DMS79 (cell line): Measurements from ENCODE around the gene ZSWIM3.

Experiments
- DNase-seq: peaks from one replicate; lab custom pipeline; 2025; lab: John Stamatoyannopoulos, UW

Gene ZSWIM3

DNA sequence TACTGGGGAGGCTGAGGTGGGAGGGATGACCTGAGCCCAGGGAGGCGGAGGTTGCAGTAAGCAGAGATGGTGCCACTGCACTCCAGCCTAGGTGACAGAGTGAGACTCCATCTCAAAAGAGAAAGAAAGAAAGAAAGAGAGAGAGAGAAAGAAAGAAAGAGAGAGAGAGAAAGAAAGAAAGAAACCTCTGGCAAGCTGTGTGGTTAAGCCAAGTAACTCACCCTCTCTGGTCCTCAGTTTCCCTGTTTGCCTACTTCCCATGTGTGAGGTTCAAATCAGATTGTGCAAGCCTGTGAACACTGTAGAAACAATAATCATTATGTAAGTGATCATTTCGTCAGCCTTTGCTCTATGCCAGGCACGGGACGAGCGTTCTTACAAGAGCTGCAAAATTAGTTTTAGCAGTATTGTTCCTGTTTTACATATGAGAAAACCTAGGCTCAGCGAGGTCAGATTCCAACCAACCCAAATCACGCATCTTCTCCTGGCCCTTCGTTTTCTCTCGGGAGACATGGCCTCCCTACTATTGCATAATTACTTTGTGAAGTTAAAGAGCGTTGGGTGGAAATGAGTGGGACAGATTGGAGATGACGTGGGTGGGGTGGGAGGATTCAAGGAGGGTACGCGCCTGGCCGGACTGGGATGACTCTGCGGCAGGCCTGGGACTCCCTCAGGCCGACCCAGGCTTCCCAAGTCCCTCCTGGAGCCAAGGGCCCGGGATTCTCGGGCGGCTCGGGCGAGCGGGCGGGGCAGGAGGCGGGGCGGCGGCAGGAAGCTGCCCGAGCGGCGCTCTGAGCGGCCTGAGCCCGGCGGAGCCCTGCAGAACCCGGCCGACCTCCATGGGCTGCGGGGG is 24.2 kb upstream of the ZSWIM3 start, which contains the start of gene SNX21:
Gene SNX21, plus strand, starts transcription at position 770 of the 853 bp plus-strand sequence. CDS start 121 bp downstream, outside the sequence.
- no peak for DNase-seq

DNA sequence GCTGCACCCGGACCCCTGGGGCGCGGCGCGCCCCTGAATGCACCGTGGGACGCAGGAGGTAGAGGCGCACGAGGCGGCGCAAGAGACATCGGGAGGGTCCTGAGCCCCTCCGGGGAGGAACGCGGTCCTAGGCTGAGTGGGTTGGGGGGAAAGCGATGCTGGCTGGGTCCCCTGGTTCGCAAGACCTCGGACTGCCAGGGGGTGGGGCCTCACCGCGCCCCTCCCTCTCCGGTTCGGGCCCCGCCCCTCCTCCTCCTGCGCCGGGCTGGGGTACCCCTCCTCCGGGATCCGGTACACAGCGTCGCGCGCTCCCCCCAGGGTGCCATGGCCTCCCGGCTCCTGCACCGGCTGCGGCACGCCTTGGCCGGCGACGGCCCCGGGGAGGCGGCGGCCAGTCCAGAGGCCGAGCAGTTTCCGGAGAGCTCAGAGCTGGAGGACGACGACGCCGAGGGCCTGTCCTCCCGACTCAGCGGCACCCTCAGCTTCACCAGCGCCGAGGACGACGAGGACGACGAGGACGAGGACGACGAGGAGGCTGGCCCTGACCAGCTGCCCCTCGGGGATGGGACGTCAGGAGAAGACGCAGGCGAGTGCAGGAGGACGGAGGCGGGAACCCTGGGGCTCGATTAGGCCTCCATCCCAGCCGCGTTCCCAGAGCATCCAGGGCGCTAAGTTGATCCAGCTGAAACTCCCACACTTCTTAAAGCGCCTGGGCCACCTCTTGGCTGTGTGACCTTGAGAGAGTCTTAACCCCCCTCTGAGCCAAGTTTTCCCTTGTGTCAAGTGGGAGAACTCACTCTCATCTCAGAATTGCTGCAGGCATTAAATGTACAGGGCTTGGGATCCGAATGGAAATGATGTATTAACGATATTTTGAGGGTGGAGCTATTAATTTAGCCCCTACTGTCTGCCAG is 23.3 kb upstream of the ZSWIM3 start:
- no peak for DNase-seq

DNA sequence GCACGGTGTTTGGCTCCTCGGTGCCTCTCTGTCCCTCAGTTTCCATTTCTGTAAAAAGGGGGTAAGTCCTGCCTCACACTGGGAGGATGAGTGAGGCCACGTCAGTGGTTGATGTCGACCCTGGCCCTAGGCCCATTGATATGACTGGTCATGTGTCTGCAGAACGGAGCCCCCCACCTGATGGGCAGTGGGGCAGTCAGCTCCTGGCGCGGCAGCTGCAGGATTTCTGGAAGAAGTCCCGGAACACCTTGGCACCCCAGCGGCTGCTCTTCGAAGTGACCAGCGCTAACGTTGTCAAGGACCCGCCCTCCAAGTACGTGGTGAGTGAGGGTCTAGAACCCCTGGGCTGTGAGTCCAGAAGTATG is 22.6 kb upstream of the ZSWIM3 start:
- no peak for DNase-seq

DNA sequence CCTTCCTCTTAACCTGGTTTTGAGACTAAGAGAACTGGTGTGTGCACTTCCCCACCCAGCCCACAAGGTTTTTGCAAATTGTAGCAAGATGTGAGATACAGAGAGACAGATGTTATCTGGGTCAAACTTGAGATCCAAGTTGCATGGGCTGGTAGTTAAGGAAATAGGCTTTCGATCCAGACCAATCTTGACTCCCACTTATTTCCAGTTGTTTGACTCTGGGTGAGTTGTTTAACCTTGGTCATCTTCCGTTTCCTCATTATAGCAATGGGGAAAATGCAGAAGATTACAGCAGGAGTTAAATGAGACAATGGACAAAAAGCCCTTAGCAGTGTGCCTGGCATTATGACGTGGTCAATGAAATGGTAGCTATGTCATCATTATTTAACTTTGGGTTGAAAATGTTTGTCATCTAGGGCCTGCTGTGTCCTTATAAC is 22.1 kb upstream of the ZSWIM3 start:
- DNase-seq = no peak

DNA sequence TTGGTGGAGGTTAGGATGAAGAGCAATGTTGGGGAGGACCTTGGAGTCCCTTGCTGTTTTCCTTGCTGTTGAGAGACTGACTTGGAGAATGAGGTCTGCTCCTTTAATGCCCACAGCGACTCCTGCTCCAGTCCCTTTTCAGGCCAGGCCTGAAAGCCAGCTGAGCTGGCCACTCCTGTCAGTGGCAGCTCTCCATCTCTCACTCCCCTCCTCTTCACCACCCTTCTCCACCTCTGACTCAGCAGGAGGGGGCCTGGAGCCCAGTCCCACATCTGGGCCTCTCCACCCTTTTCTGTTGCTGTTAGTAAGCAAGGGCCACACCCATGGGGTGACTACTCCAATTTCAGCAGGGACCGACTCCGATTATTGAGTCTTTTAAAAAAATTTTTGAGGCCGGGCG is 21.6 kb upstream of the ZSWIM3 start:
- DNase-seq = no peak

DNA sequence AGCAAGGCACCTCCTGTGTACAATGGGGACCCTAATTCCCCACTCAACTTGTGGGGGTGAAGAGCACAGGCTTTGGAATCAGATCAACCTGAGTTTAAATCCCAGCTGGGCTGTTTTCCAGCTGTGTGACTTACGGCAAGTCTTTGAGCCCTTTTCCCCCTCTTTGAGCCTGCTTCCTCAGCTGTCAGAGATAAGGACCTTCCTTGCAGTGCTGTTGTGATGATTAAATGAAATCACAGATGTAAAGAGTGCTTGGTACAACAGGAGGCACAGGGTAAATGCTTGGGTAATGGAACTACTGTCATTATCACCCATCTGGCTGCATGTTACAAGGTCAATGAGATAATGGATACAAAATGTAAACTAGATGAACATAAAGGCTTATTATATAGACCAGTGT is 20.6 kb upstream of the ZSWIM3 start:
- DNase-seq = no peak

DNA sequence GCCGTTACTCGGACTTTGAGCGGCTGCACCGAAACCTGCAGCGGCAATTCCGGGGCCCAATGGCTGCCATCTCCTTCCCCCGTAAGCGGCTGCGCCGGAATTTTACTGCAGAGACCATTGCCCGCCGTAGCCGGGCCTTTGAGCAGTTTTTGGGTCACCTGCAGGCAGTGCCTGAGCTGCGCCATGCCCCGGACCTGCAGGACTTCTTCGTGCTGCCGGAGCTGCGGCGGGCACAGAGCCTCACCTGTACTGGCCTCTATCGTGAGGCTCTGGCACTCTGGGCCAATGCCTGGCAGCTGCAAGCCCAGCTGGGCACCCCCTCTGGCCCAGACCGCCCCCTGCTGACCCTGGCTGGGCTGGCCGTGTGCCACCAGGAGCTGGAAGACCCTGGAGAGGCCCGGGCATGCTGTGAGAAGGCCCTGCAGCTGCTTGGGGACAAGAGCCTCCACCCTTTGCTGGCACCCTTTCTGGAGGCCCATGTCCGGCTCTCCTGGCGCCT is 16.7 kb upstream of the ZSWIM3 start:
- DNase-seq = no peak

DNA sequence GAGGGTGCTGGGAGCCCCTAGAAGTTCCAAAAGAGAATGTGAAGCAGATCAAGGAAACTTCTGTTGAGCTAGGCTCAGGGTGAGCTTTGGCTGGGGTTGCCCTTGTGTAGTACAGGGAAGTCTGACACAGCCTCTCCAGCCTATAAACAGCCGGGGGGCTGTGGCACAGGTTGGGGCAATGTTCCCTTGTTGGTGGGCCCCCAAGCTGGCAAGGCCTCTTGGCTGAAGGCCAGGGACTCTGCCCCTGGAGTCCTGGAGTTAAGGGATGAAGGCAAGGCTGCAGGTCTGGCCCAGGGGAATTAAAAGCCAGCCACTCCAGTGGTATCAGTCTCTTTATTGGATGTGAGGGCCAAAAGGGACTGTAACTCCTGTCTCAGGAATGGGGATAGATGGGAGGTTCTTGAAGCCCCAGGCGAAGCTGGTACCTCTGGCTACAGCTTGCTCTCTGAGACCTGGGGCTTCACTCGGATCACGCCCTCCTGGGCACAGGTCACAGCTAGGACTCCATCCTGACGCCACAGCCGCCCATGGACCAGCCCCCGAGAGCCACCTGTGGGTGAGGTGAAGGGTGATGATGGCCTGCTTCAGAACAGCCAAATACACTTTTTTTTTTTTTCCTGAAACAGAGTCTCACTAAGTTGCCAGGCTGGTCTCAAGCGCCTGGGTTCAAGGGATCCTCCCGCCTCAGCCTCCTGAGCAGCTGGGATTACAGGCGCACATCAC is 15.8 kb upstream of the ZSWIM3 start:
- DNase-seq = no peak

DNA sequence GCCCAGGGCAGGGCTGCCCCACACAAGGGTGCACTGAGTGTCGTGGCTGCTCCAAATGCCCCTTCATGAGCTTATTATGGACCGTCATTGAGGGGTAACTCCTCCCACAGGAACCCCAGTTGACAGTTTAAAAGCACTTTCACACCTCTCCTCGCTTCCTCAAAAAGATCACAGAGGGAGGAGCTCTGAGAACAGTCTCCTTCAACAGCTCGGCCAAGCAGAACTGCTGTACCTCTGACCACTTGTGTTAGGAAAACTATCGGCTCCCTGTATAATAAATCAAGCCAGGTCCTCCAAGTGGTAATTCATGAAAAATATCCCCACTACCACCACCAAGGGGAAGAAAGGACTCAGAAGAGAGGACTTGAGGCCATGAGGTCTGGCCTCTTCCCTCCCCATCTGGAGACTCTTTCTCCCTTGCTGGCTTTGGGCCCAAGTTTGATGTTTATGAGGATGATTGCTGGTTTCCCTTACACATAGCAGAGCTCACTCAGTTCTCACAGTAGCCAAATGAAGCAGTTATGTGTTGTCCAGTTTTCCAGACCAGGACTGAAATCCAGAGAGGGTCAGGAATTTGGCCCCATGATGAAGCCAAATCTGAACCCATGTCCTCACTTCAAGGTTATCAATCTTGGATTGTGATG is 15.1 kb upstream of the ZSWIM3 start:
- DNase-seq = no peak

DNA sequence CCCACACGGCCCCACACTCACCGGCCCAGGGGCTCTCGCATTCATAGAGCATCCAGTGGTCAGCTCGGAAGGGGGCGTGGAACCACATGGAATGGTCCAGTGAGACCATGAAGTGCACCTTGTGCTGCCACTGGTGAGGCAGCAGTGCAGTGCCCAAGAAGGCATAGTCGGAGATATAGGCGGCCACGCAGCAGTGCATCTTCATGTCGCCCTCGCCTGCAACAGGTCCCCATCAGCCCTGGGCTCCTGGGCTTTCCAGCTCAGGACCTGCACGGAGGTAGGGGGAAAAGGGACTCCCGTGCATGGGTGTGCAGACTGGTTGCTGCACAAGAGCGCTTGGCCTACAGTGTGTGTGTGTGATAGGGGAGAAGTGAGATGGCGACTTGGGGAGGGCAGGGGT is 13.9 kb upstream of the ZSWIM3 start:
- no peak for DNase-seq

DNA sequence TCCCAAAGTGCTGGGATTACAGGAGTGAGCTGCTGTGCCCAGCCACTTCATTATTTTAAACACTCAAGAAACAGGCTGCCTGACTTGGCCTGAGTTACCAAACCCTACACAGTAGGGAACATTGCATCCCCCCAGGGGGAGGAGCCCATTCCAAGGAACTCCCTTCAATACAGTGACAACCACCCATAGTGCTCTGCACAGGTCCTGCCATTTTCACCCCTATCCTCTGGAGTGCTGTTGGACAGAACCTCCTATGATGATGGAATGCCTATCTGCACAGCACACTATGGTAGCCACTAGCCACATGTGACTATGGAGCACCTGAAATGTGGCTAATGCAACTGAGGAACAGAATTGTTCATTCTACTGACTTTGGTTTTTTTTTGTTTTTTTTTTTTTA is 12.0 kb upstream of the ZSWIM3 start:
- DNase-seq = no peak

DNA sequence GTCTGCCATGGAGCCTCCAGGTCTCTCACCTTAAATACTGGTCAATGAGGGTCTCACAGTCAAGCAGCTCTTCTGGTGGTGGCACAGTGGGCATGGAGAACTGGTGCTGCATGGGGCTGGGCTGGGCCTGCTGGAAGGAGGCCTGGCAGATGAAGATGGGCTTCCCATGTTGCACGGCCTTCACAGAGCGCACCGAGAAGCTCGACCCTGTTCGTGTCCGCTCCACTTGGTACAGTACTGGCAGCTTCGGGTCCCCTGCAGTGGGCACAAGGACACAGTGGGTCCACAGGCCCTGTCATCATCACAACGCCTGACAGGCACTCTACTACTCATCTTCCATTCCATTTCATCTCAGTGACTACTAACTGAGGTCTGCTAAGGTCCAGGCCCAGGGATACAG is 9.0 kb upstream of the ZSWIM3 start:
- DNase-seq = no peak

DNA sequence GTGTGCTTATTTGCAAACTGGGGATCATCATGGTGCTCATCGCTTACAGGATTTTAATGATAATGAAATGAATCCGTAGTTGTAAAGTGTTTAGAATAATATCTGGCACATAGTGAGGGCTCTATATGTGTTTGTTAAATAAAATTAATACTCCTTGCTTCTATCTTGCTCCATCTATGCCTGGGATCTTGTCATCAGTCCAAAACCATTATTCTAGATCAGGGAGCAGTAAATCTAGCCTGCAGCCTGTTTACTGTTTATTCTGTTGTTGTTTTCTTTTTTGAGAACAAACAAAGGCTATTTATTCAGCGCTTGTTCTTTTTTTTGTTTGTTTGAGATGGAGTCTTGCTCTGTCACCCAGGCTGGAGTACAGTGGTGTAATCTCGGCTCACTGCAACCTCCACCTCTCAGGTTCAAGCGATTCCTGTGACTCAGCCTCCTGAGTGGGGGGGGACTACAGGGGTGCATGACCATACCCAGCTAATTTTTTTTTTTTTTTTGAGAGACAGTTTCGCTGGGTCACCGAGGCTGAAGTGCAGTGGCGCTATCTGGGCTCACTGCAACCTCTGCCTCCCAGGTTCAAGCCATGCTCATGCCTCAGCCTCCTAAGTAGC is 8.3 kb upstream of the ZSWIM3 start:
- DNase-seq = no peak

DNA sequence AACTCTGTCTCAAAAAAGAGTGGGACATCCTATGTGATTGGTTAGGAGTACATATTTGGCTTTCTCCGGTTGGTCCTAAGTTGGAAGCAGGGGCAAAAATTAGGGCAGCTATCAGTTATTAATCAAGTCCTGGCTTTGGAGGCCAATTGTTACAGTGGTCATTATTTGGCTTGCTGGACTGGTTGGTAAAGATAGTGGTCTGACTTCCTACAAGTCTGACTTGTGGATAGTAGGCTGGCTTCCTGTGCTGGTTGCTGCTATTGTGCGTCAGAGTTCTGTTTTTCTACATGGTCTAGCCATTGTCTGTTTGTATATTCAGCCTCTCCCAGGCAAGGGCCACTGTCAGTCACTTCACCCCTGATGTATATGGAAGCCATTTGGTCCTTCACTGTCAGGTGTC is 7.2 kb upstream of the ZSWIM3 start:
- no peak for DNase-seq

DNA sequence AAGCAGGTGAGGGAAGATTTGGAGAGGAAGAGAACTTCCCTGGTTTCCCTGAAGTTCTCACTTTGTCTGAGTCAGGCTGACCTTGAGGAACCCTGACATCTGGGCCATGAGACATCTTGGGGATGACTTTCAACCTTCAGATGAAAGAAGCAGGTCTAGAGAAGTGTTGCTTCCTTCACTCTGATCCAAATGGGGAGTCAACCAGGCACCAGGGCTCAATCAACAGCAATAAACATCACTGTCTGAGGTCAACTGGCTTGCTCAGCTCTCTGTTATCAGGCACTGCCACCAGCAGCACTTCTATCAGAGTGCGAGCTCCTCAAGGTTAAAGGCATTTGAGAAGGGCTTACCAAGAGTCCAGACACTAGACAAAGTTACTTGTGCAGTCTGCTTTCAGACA is 6.5 kb upstream of the ZSWIM3 start:
- DNase-seq = no peak

DNA sequence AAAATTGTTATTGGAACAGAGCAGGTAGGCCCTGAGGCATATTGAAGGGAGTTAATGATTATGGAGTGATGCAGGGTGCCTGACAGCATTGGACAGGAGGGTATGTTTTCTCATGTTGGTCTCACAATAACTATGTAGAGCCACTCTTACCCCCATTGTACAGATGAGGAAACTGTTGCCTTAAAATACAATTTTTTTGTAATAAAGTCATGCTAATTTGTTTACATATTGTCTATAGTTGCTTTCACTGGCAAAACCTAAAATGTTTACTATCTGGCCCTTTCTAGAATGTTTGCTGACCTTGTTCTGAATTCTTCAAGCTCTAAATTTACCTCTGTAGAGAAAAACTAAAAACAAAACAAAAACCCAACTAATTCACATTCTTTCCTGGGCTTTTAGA is 5.9 kb upstream of the ZSWIM3 start:
- no peak for DNase-seq

DNA sequence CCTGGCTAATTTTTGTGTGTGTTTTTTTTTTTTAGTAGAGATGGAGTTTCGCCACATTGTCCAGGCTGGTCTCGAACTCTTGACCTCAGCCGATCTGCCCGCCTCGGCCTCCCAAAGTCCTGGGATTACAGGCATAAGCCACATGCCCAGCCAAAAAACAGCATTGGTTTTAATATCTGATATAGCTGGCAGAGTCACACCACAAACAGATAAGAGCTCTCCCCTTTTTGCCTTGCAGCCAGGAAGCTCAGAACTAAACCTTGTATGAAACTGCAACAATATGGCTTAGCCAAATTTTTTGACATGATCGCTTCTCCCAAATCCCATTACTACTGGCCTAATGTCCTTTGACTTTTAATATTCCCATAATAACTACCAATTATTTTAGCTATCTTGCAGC is 5.1 kb upstream of the ZSWIM3 start:
- no peak for DNase-seq

DNA sequence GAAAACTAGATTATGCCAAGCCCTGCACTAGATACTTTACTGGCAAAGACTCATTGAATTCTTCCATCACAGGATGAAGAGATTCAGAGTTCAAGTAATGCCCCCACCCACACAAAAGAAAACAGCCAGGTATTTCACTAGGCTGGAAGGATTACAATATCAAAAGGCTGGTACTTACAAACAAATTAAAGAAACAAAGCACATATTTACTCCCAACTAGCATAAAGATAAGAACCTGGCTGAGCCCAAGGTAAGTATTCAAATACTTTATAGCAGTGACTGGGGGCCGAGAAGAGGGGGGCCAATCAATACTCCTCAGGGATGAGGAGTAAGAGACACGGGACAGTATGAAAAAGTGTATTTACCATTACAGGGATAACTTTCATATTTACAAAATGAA is 3.9 kb upstream of the ZSWIM3 start:
- no peak for DNase-seq

DNA sequence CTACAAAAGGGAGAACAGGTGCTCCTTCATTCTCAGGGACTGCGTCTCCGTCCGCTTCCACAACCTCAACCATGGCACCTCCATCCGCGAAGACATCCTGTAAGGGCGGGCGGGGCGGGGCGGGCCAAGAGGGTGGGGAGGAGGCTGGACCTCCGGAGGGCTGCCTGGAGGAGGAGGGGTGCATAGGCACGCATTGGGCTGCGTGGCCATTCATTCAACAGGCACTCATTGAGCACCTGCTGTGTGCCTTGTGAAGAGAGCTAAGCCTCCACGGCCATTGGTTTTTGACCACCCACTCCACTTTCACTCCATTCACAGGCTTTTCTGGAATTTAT is 435 bp downstream of the ZSWIM3 start:
- DNase-seq = peak; percentile 22

DNA sequence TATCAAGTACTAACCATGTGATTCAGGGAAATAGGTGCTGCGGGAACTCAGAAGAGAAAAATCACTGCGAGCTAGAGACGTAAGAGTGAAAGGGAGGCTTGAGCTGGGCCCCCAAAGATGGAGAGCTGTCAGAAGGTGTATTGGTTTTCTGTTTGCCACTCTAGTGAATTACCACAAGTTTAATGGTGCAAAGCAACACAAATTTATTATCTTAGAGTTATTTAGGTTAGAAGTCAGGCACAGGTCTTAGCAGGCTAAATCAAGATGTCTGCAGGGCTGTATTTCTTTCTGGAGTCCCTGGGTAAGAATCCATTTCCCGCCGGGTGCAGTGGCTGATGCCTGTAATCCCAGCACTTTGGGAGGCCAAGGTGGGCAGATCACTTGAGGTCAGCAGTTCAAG is 2.5 kb downstream of the ZSWIM3 start:
- no peak for DNase-seq

DNA sequence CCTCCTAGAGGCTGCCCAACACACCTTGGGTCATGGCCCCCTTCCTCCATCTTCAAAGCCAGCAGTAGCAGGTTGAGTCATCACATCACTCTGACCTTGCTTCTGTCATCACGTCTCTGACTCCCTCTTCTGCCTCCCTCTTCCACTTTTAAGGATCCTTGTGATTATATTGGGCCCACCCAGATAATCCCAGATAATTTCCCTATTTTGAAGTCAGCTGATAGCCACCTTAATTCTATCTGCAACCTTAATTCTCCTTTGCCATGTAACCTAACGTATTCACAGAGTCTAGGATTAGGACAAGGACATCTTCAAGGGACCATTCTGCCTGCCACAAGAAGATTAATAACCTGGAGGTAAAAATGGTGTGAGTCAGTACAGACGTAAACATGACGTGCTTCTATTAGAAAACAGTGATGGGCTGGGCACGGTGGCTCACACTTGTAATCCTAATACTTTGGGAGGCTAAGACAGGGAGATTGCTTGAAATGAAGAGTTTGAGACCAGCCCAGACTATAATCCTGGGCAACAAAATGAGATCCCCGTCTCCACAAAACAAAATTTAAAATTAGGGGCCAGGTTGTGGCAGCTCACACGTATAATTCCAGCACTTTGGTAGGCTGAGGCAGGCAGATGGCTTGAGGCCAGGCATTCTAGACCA is 3.3 kb downstream of the ZSWIM3 start:
- no peak for DNase-seq
